AG09309 (cell line): ENCODE measurements around the gene LYG2.
"Not testable (repeated sequence)": the region's sequence is repeated elsewhere in the genome, so short reads cannot be mapped to it uniquely, and the experiment has no call there.

Source experiments
- DNase-seq: peaks from one replicate; pipeline ENCODE4 v3.0.0-alpha.2; 2010; ENCODE audit warnings: low read depth
- H3K4me3 ChIP-seq: 2 replicates; pipeline ENCODE4 v1.5.1; 2011; ENCODE audit warnings: mild to moderate bottlenecking, low read depth, low read length, moderate library complexity; ENCODE audit not compliant: control insufficient read depth
- TF ChIP-seq, protein P1 (sequence below): IDR thresholded peaks from 2 replicates; pipeline ENCODE4 v1.5.1; 2011; ENCODE audit warnings: mild to moderate bottlenecking, low read depth, low read length, inconsistent platforms; ENCODE audit not compliant: insufficient read depth, control insufficient read depth; ENCODE audit errors: missing control alignments

The LYG2 gene

DNA sequence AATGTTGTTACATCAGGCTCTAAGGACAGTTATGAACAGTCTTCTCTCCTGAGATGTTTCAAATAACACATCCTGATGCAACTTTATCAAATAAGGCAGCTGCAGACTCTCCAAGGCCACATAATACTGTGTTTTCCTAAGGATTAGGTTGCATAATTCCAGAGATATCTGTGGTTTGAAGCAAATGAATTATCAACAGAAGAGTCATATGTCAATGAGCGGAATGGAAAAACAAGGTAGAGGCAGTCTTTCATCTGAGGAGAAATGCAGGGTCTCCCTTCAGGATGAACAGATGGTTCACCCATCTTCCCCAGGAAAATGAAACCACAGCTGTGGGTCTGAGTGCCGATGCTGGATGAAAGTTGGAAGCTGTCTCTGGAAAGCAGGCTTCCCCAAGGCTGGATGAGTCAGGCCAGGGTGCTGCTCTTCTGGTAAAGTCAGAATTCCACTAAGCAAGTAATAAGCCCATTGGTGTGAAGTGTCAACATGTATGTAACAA lies 23.4 kb upstream of the LYG2 start:
- DNase-seq: peak; percentile 70
- no peak overlapping the region; the same call in 1 of the 2 replicates for H3K4me3 ChIP-seq

DNA sequence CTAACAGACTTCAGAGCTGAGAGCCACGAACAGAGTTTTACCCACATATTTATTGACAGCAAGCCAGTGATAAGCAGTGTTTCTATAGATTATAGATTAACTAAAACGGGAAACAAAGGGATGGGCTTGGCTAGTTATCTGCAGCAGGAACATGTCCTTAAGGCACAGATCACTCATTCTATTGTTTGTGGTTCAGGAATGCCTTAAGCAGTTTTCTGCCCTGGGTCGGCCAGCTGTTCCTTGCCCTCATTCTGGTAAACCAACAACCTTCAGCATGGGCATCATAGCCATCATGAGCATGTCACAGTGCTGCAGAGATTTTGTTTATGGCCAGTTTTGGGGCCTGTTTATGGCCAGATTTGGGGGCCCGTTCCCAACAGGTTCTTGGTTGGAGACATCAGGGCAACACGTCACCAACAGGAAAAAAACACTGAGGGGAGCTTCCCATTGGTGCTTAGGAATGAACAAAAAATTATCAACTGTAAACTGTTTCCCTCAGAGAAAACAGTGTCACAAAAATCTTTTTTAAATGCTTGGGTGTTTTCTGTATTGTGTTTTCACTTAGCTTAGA lies 22.8 kb upstream of the LYG2 start:
- not testable (repeated sequence) for H3K4me3 ChIP-seq, DNase-seq

More for the DNA sequence above, 23.4 kb upstream of the LYG2 start:
- TF ChIP-seq, protein P1, sequence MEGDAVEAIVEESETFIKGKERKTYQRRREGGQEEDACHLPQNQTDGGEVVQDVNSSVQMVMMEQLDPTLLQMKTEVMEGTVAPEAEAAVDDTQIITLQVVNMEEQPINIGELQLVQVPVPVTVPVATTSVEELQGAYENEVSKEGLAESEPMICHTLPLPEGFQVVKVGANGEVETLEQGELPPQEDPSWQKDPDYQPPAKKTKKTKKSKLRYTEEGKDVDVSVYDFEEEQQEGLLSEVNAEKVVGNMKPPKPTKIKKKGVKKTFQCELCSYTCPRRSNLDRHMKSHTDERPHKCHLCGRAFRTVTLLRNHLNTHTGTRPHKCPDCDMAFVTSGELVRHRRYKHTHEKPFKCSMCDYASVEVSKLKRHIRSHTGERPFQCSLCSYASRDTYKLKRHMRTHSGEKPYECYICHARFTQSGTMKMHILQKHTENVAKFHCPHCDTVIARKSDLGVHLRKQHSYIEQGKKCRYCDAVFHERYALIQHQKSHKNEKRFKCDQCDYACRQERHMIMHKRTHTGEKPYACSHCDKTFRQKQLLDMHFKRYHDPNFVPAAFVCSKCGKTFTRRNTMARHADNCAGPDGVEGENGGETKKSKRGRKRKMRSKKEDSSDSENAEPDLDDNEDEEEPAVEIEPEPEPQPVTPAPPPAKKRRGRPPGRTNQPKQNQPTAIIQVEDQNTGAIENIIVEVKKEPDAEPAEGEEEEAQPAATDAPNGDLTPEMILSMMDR: no peak

DNA sequence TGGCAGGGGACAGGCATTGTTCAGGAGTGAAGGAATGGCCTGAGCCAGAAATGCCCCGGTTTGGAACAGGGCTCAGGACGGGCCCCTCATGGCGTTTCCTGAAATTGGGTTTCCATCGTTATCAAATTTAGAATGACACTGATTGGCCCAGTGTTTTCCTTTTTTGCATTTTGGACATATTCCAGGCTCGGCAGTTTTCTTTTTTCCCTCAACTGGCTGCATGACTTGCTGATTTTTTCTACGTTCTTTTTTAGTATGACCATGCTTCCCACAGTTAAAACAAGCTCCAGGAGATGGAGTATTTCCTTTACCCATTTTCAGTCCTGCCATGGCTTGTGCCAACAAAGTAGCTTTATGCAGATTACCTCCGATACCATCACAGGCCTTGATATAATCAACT lies 20.4 kb upstream of the LYG2 start:
- no peak for DNase-seq
- TF ChIP-seq, protein P1: no peak
- H3K4me3 ChIP-seq: no peak overlapping the region

DNA sequence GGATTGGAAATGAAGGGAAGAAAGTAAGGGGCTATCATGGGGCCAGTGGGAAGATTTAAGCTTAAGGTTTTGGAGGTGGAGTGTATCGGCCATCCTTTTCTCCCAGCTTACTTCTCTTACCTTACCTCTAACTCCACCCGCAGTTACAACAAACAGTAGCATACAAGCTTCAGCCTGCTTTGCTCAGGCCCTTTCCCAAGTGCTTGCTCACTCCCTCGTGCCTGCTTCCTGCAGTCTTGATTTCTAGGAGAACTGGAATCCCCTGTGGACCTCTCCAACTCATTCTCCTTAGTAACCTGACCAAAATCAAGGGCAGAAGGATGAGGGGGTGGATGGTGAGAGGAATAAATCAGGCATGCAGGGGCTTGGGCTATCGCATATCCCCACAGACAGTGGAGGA lies 5.8 kb upstream of the LYG2 start:
- H3K4me3 ChIP-seq: no peak overlapping the region
- TF ChIP-seq, protein P1: no peak
- DNase-seq: no peak

DNA sequence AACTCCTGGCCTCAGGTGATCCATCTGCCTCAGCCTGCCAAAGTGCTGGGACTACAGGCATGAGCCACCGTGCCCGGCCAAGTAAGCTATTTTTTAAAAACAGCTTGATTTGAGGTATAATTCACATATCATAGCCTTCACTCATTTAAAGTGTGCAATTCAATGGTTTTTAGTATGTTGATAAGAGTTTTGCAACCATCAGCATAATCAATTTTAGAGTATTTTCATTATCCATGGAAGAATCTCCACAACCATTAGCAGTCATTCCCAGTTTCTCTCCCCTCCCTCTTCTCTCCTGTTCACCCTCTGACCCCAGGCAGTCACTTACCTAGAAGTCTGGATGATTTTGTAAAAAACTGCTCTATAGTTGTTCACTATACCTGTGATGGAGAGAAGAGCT lies 4.7 kb upstream of the LYG2 start:
- no peak overlapping the region for H3K4me3 ChIP-seq
- DNase-seq: no peak
- TF ChIP-seq, protein P1: no peak

DNA sequence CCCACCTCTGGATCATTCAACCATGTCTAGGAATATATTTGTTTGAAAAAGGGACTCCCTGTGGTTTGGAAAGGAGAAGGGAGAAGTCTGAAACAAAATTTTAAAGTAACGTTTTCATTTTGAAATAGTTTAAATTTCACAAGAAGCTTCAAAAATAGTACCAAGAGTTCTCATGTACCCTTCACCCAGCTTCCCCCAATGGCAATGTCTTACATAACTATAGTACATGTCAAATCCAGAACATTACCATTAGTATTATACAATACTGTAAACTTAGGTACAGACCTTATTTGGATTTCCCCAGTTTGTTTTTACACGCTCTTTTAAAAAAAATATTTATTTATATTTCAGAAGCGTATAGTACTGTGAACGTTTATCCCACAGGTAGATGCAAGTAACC lies 4.0 kb upstream of the LYG2 start:
- no peak for DNase-seq
- H3K4me3 ChIP-seq: no peak overlapping the region
- TF ChIP-seq, protein P1: no peak

DNA sequence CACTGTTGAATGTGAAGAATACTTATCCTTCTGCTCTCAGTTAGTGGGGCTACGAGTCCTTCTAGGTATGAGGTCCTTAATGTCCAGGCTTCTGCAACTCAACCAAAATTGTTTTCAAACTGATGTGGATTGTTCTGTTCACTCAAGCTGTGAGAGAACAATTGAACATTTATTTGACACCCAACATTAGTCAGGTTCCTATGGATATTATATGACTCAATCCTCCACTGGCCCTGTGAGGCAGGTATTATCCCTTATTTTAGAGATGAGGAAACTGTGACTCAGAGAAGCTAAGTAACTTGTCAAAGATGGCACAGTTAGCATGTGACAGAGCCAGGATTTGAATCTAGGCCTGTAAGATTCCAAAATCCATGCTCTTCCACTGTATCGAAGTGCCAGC lies 1.2 kb upstream of the LYG2 start:
- TF ChIP-seq, protein P1: no peak
- no peak overlapping the region for H3K4me3 ChIP-seq
- DNase-seq: no peak
